ENCODE measurements around the gene PTPRN2. TPM values are rescaled to one million over a fixed set of nuclear protein-coding genes. Genes with fewer than 3 reads are reported as not detected.

The PTPRN2 gene
- polyA plus RNA-seq, 1 of the 3 experiments (the other 2 are of a cell fraction): 4.0 TPM

DNA sequence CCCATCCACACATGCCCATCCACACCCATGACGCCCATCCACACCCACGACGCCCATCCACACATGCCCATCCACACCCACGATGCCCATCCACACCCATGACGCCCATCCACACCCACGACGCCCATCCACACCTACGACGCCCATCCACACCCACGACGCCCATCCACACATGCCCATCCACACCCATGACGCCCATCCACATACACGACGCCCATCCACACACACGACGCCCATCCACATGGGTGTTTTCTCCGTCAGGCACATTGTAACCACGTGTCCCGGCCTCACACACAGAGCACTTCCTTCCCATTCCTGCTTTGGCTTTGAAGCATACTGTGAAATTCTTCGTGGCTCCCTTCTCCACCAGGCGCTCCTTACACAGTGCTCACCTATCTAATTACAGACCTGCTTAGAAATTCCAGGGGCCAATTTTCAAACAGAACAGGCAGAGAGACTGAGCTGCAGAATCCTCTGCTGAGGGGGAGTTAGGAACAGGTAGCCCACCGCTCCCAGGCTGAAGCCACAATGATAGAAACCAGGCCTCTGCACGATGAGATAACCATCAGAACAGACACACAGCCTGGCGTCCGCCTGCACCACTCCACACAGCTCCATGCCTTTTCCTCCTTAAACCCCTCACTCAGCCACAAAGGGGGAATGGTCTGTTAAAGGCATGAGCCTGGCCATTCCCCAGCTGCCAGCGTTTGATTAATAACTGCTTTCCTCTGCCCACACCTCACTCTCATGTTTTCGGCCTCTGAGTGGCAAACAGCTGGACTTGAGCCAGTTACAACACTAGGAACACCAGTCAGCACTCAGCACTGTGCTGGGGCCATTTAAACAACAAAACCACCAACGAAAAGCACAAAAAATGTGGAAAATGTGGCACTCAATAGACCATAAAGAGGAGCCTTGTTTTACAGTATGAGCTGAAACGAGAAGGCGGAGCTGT is 501.6 kb downstream of the PTPRN2 start:
- H3K36me3 ChIP-seq (replicated peaks in 1 of 2; ENCODE audit: control insufficient read depth in 1 of 2, insufficient read depth in 2 of 2, low read length in 1 of 2): no peaks in the 10 kb centered on the region
- no peaks in the 10 kb centered on the region for H3K27me3 ChIP-seq (ENCODE audit: insufficient read depth)
- no peak overlapping the region; a peak in 1 of 4 replicates for H3K4me3 ChIP-seq (ENCODE audit: low read depth in 2 of 2, low read length in 1 of 2)
- peak overlapping the region in 1 of 2 experiments; percentile 0; a peak in 2 of 4 replicates for H3K27ac ChIP-seq (ENCODE audit: low read depth in 2 of 2, low read length in 1 of 2)
- no peaks in the 10 kb centered on the region for H3F3A ChIP-seq (replicated peaks; ENCODE audit: insufficient read depth)
- no peaks in the 10 kb centered on the region for H3K9me2 ChIP-seq
- H3K4me1 ChIP-seq (ENCODE audit: control insufficient read depth in 1 of 2, insufficient read depth in 2 of 2, low read depth in 1 of 2, low read length in 1 of 2): peaks cover 0 to 15% of the 10 kb centered on the region in 2 experiments; a peak in 2 of 4 replicates
- no peaks in the 10 kb centered on the region for H4K20me1 ChIP-seq (ENCODE audit: insufficient read depth)
- H3K9me3 ChIP-seq: 0 out of 2 replicates have a peak, but pooled peaks cover under 1% of the 10 kb centered on the region
- ChIA-PET POLR2A (no interaction called here), CTCF (interaction anchor here (1.0 to 1.3 kb wide), 3 partner anchors 14 to 42 kb away, joined by 3 to 4 read pairs (median 3); no protein-coding TSS in a partner anchor)
- H3K4me2 ChIP-seq: no peak overlapping the region
- WGBS (ENCODE audit: low lambda C conversion rate): 44% methylated on average over 30 of the region's 30 CpGs
- H3K79me2 ChIP-seq (ENCODE audit: insufficient read depth): no peaks in the 10 kb centered on the region
- peak; percentile 48 for TF ChIP-seq TCF12 (IDR thresholded peaks at IDR 0.05)
- peak; percentile 99 for TF ChIP-seq GATA2 (CRISPR knock-in tag; IDR thresholded peaks at IDR 0.05)
- TF ChIP-seq, protein P1, sequence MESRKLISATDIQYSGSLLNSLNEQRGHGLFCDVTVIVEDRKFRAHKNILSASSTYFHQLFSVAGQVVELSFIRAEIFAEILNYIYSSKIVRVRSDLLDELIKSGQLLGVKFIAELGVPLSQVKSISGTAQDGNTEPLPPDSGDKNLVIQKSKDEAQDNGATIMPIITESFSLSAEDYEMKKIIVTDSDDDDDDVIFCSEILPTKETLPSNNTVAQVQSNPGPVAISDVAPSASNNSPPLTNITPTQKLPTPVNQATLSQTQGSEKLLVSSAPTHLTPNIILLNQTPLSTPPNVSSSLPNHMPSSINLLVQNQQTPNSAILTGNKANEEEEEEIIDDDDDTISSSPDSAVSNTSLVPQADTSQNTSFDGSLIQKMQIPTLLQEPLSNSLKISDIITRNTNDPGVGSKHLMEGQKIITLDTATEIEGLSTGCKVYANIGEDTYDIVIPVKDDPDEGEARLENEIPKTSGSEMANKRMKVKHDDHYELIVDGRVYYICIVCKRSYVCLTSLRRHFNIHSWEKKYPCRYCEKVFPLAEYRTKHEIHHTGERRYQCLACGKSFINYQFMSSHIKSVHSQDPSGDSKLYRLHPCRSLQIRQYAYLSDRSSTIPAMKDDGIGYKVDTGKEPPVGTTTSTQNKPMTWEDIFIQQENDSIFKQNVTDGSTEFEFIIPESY (IDR thresholded peaks at IDR 0.05; ENCODE audit: borderline replicate concordance, low read depth): no peak
- peak in 1 of 2 experiments; percentile 81; a peak in 2 of 4 replicates for TF ChIP-seq EP300 (IDR thresholded peaks at IDR 0.05; ENCODE audit: borderline replicate concordance in 1 of 2, low read depth in 1 of 2, low read length in 1 of 2)
- no peak for TF ChIP-seq FOSL2 (IDR thresholded peaks at IDR 0.05; ENCODE audit: borderline replicate concordance, low read depth)
- no peak for TF ChIP-seq NRF1 (IDR thresholded peaks at IDR 0.05; ENCODE audit: low read depth, low read length)
- TF ChIP-seq ELF1 (IDR thresholded peaks at IDR 0.05): no peak
- peak; percentile 37 for TF ChIP-seq PBX3 (IDR thresholded peaks at IDR 0.05)
- TF ChIP-seq CHD2 (IDR thresholded peaks at IDR 0.05; ENCODE audit: low read length, partially characterized antibody): peak; percentile 37
- TF ChIP-seq FOXJ3 (CRISPR knock-in tag; IDR thresholded peaks at IDR 0.05): peak; percentile 96
- TF ChIP-seq RAD21 (IDR thresholded peaks at IDR 0.05; ENCODE audit: low read length): peak; percentile 2; the same call in 1 of the 2 replicates
- peak; percentile 90 for TF ChIP-seq RCOR1 (IDR thresholded peaks at IDR 0.05; ENCODE audit: low read length)
- peak; percentile 89 for DNase-seq
- H2AFZ ChIP-seq (ENCODE audit: low read depth): no peak overlapping the region
- H3K9ac ChIP-seq: no peak overlapping the region

DNA sequence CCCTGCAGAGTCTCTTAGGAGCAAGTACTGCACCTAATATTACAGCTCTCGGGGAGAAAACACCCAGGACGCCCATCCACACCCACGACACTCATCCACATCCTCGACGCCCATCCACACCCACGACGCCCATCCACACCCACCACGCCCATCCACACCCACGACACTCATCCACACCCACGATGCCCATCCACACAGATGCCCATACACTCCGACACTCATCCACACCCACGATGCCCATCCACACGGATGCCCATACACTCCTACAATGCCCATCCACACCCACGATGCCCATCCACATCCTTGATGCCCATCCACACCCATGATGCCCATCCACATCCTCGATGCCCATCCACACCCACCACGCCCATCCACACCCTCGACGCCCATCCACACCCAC is 503.1 kb downstream of the PTPRN2 start:
- H3K9ac ChIP-seq: no peak overlapping the region
- H3F3A ChIP-seq (replicated peaks; ENCODE audit: insufficient read depth): no peaks in the 10 kb centered on the region
- ChIA-PET POLR2A (no interaction called here), CTCF (interaction anchor here (0.7 kb wide), 1 partner anchor 116 kb away, joined by 3 read pairs; no protein-coding TSS in a partner anchor)
- peaks cover 0 to 15% of the 10 kb centered on the region in 2 experiments; a peak in 2 of 4 replicates for H3K4me1 ChIP-seq (ENCODE audit: control insufficient read depth in 1 of 2, insufficient read depth in 2 of 2, low read depth in 1 of 2, low read length in 1 of 2)
- H3K27ac ChIP-seq (ENCODE audit: low read depth in 2 of 2, low read length in 1 of 2): no peak overlapping the region
- no peak overlapping the region for H2AFZ ChIP-seq (ENCODE audit: low read depth)
- 68% methylated on average over 18 of the region's 18 CpGs for WGBS (ENCODE audit: low lambda C conversion rate)
- H3K9me3 ChIP-seq: no peaks in the 10 kb centered on the region
- no peak overlapping the region for H3K4me3 ChIP-seq (ENCODE audit: low read depth in 2 of 2, low read length in 1 of 2)
- DNase-seq: no peak
- H3K9me2 ChIP-seq: no peaks in the 10 kb centered on the region
- no peaks in the 10 kb centered on the region for H3K27me3 ChIP-seq (ENCODE audit: insufficient read depth)
- H3K79me2 ChIP-seq (ENCODE audit: insufficient read depth): no peaks in the 10 kb centered on the region
- no peaks in the 10 kb centered on the region for H3K36me3 ChIP-seq (replicated peaks in 1 of 2; ENCODE audit: control insufficient read depth in 1 of 2, insufficient read depth in 2 of 2, low read length in 1 of 2)
- H3K4me2 ChIP-seq: no peak overlapping the region
- no peaks in the 10 kb centered on the region for H4K20me1 ChIP-seq (ENCODE audit: insufficient read depth)
- TF ChIP-seq, protein P2, sequence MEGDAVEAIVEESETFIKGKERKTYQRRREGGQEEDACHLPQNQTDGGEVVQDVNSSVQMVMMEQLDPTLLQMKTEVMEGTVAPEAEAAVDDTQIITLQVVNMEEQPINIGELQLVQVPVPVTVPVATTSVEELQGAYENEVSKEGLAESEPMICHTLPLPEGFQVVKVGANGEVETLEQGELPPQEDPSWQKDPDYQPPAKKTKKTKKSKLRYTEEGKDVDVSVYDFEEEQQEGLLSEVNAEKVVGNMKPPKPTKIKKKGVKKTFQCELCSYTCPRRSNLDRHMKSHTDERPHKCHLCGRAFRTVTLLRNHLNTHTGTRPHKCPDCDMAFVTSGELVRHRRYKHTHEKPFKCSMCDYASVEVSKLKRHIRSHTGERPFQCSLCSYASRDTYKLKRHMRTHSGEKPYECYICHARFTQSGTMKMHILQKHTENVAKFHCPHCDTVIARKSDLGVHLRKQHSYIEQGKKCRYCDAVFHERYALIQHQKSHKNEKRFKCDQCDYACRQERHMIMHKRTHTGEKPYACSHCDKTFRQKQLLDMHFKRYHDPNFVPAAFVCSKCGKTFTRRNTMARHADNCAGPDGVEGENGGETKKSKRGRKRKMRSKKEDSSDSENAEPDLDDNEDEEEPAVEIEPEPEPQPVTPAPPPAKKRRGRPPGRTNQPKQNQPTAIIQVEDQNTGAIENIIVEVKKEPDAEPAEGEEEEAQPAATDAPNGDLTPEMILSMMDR (IDR thresholded peaks at IDR 0.05): no peak
- TF ChIP-seq SMC3 (IDR thresholded peaks at IDR 0.05; ENCODE audit: low read depth, low read length) (no peak), POLR2AphosphoS5 (IDR thresholded peaks at IDR 0.05; ENCODE audit: low read depth, low read length) (no peak), MEF2A (IDR thresholded peaks at IDR 0.05; ENCODE audit: borderline replicate concordance, low read depth) (no peak), RAD21 (IDR thresholded peaks at IDR 0.05; ENCODE audit: low read length) (no peak), FOXM1 (IDR thresholded peaks at IDR 0.05; ENCODE audit: low read depth) (no peak), GABPA (IDR thresholded peaks at IDR 0.05; ENCODE audit: low read depth) (no peak), FOSL2 (IDR thresholded peaks at IDR 0.05; ENCODE audit: borderline replicate concordance, low read depth) (no peak)
- TF ChIP-seq, protein P3, sequence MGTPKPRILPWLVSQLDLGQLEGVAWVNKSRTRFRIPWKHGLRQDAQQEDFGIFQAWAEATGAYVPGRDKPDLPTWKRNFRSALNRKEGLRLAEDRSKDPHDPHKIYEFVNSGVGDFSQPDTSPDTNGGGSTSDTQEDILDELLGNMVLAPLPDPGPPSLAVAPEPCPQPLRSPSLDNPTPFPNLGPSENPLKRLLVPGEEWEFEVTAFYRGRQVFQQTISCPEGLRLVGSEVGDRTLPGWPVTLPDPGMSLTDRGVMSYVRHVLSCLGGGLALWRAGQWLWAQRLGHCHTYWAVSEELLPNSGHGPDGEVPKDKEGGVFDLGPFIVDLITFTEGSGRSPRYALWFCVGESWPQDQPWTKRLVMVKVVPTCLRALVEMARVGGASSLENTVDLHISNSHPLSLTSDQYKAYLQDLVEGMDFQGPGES (IDR thresholded peaks at IDR 0.05; ENCODE audit: low read depth, low read length): no peak
- TF ChIP-seq, protein P4, sequence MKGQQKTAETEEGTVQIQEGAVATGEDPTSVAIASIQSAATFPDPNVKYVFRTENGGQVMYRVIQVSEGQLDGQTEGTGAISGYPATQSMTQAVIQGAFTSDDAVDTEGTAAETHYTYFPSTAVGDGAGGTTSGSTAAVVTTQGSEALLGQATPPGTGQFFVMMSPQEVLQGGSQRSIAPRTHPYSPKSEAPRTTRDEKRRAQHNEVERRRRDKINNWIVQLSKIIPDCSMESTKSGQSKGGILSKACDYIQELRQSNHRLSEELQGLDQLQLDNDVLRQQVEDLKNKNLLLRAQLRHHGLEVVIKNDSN (IDR thresholded peaks at IDR 0.05; ENCODE audit: borderline replicate concordance, low read depth): no peak
